Esophagus muscularis mucosa (tissue), 4 donors: ENCODE results near the gene PLCB3.

Source experiments
- EP300 ChIP-seq: sonication (generic); formaldehyde crosslinking; IDR thresholded peaks from one replicate; pipeline ENCODE4 v1.6.1; 2017; ENCODE audit warnings: antibody characterized with exemption
- POLR2A ChIP-seq: fragments of 450-650 bp; IDR thresholded peaks from one replicate; pipeline ENCODE4 v1.6.1; 2017; ENCODE audit warnings: antibody characterized with exemption, moderate library complexity, mild to moderate bottlenecking, low read depth
- POLR2AphosphoS5 ChIP-seq, 2 donors: sonication (generic); formaldehyde crosslinking; IDR thresholded peaks; one replicate each; pipeline ENCODE4 v1.6.1; 2017; ENCODE audit warnings: antibody characterized with exemption in 2 of 2
- TF ChIP-seq, protein P1 (sequence below), 3 experiments: fragments of 200-600 bp in 2 of 3; fragments of 450-650 bp in 1 of 3; sonication (generic) in 2 of 3; IDR thresholded peaks; one replicate each; pipeline ENCODE4 v1.5.1; 2017 to 2019; ENCODE audit warnings: antibody characterized with exemption in 3 of 3, mild to moderate bottlenecking in 2 of 3, moderate library complexity in 1 of 3

- TF ChIP-seq POLR2A, result no peak
- TF ChIP-seq, protein P1, sequence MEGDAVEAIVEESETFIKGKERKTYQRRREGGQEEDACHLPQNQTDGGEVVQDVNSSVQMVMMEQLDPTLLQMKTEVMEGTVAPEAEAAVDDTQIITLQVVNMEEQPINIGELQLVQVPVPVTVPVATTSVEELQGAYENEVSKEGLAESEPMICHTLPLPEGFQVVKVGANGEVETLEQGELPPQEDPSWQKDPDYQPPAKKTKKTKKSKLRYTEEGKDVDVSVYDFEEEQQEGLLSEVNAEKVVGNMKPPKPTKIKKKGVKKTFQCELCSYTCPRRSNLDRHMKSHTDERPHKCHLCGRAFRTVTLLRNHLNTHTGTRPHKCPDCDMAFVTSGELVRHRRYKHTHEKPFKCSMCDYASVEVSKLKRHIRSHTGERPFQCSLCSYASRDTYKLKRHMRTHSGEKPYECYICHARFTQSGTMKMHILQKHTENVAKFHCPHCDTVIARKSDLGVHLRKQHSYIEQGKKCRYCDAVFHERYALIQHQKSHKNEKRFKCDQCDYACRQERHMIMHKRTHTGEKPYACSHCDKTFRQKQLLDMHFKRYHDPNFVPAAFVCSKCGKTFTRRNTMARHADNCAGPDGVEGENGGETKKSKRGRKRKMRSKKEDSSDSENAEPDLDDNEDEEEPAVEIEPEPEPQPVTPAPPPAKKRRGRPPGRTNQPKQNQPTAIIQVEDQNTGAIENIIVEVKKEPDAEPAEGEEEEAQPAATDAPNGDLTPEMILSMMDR (IDR thresholded peaks at IDR 0.05), result no peak
- no peak for TF ChIP-seq POLR2AphosphoS5 (IDR thresholded peaks at IDR 0.05)
- TF ChIP-seq EP300, result no peak
These were observed 15.7 kb upstream of the PLCB3 start for GRCh38 chr11:64235437-64236161.
